HepG2 (cell line): Measurements from ENCODE around the gene ZNF764. TPM values are rescaled to one million over a fixed set of nuclear protein-coding genes. Genes with fewer than 3 reads are reported as not detected.

Source experiments
- ARNT ChIP-seq: fragments of 450-650 bp; IDR thresholded peaks from 2 replicates; pipeline ENCODE4 v1.6.1; 2017
- CENPX ChIP-seq: sonication (generic); formaldehyde crosslinking; IDR thresholded peaks from 2 replicates; pipeline ENCODE4 v1.9.0; 2021; ENCODE audit warnings: mild to moderate bottlenecking, missing genetic modification reagents, moderate library complexity
- ETV5 ChIP-seq: IDR thresholded peaks from 2 replicates; pipeline ENCODE4 v1.6.1; 2018; ENCODE audit warnings: missing biosample characterization, missing genetic modification reagents, inconsistent platforms, borderline replicate concordance
- GTF3A ChIP-seq: sonication (generic); formaldehyde crosslinking; conservative IDR thresholded peaks from 2 replicates; pipeline ENCODE4 v1.4.0; 2020; ENCODE audit warnings: mild to moderate bottlenecking, missing genetic modification reagents
- MEIS2 ChIP-seq: sonication (generic); formaldehyde crosslinking; IDR thresholded peaks from 2 replicates; pipeline ENCODE4 v1.9.0; 2021; ENCODE audit warnings: mild to moderate bottlenecking, missing genetic modification reagents
- NFKB2 ChIP-seq: sonication (generic); formaldehyde crosslinking; IDR thresholded peaks from 2 replicates; pipeline ENCODE4 v1.4.0; 2020; ENCODE audit warnings: missing genetic modification reagents, borderline replicate concordance
- RFXANK ChIP-seq: IDR thresholded peaks from 2 replicates; pipeline ENCODE4 v1.6.1; 2016
- RORA ChIP-seq: sonication (generic); formaldehyde crosslinking; IDR thresholded peaks from 2 replicates; pipeline ENCODE4 v1.5.0; 2020; ENCODE audit warnings: mild to moderate bottlenecking, missing genetic modification reagents, moderate library complexity
- TAF1 ChIP-seq: sonication (generic); formaldehyde crosslinking; IDR thresholded peaks from 2 replicates; pipeline ENCODE4 v1.4.0; 2020; ENCODE audit warnings: missing genetic modification reagents
- TBX3 ChIP-seq: fragments of 450-650 bp; IDR thresholded peaks from 2 replicates; pipeline ENCODE4 v1.6.1; 2017; ENCODE audit warnings: antibody characterized with exemption, mild to moderate bottlenecking, inconsistent platforms, borderline replicate concordance
- WIZ ChIP-seq: sonication (generic); formaldehyde crosslinking; IDR thresholded peaks from 2 replicates; pipeline ENCODE4 v1.5.1; 2020; ENCODE audit warnings: mild to moderate bottlenecking, missing genetic modification reagents
- ZNF335 ChIP-seq: sonication (generic); formaldehyde crosslinking; IDR thresholded peaks from 2 replicates; pipeline ENCODE4 v1.4.0; 2020; ENCODE audit warnings: missing genetic modification reagents
- ZNF720 ChIP-seq: sonication (generic); formaldehyde crosslinking; IDR thresholded peaks from 2 replicates; pipeline ENCODE4 v1.4.0; 2020; ENCODE audit warnings: missing genetic modification reagents
- polyA plus RNA-seq, 8 experiments: library from polyadenylated mRNA; depleted of rRNA in 3 of 8; stranded (reverse) in 7 of 8; unstranded in 1 of 8; fragments of >200 nt; fragmentation: Illumina TruSeq in 4 of 8; extraction: Trizol in 4 of 8; gene quantifications; 2 replicates each; pipeline versions ENCODE4 v1.2.1 to v1.2.3, GENCODE V29; 2011 to 2016; ENCODE audit warnings: low read depth in 4 of 8, missing spikeins in 1 of 8, mixed read lengths in 1 of 8; ENCODE audit not compliant: insufficient read depth in 1 of 8
- total RNA-seq, 5 experiments: library from RNA; depleted of rRNA; stranded (reverse); fragments of >200 nt; fragmentation: Illumina TruSeq; extraction: Trizol; gene quantifications; 2 replicates each; pipeline ENCODE4 v1.2.3, GENCODE V29; 2016; ENCODE audit warnings: low read depth in 1 of 5
- TF ChIP-seq, protein P1 (sequence below): sonication (generic); formaldehyde crosslinking; IDR thresholded peaks from 2 replicates; pipeline ENCODE4 v1.4.0; 2020; ENCODE audit warnings: missing genetic modification reagents
- TF ChIP-seq, protein P2 (sequence below): sonication (generic); formaldehyde crosslinking; conservative IDR thresholded peaks from 2 replicates; pipeline ENCODE4 v1.4.0; 2020; ENCODE audit warnings: missing genetic modification reagents
- TF ChIP-seq, protein P3 (sequence below): sonication (generic); formaldehyde crosslinking; IDR thresholded peaks from 2 replicates; pipeline ENCODE4 v1.5.0; 2020; ENCODE audit warnings: mild to moderate bottlenecking, missing genetic modification reagents, borderline replicate concordance
- TF ChIP-seq, protein P4 (sequence below): sonication (generic); formaldehyde crosslinking; IDR thresholded peaks from 2 replicates; pipeline ENCODE4 v1.8.0; 2022; ENCODE audit warnings: mild to moderate bottlenecking, missing genetic modification reagents

Gene ZNF764
- total and polyA plus RNA-seq, 2 of the 13 experiments (the other 11 are each of a cell fraction or from before 2014, with no cell fraction given), result 4.1 to 9.1 TPM

DNA sequence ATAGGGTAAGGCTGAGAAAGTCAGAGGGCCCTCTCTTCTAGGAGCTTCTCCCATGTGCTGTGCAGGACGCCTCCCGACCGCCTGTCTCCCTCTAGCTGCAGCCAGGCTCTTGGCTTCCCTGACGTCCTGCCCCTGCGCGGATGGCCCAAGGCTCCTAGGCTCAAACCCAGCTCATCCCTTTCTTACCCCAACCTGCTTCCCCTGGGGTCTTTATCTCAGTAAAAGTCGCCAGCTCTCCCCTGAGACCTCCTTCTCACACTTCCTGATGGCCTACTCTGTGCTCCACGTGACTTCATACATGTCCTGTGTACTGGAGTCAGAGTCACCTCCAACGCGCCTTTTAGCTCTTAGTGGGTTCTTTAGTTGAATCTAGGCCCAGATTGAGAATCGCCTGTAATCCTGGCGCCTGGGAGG is 22.4 kb downstream of the ZNF764 start (continued):
- TF ChIP-seq, protein P1, sequence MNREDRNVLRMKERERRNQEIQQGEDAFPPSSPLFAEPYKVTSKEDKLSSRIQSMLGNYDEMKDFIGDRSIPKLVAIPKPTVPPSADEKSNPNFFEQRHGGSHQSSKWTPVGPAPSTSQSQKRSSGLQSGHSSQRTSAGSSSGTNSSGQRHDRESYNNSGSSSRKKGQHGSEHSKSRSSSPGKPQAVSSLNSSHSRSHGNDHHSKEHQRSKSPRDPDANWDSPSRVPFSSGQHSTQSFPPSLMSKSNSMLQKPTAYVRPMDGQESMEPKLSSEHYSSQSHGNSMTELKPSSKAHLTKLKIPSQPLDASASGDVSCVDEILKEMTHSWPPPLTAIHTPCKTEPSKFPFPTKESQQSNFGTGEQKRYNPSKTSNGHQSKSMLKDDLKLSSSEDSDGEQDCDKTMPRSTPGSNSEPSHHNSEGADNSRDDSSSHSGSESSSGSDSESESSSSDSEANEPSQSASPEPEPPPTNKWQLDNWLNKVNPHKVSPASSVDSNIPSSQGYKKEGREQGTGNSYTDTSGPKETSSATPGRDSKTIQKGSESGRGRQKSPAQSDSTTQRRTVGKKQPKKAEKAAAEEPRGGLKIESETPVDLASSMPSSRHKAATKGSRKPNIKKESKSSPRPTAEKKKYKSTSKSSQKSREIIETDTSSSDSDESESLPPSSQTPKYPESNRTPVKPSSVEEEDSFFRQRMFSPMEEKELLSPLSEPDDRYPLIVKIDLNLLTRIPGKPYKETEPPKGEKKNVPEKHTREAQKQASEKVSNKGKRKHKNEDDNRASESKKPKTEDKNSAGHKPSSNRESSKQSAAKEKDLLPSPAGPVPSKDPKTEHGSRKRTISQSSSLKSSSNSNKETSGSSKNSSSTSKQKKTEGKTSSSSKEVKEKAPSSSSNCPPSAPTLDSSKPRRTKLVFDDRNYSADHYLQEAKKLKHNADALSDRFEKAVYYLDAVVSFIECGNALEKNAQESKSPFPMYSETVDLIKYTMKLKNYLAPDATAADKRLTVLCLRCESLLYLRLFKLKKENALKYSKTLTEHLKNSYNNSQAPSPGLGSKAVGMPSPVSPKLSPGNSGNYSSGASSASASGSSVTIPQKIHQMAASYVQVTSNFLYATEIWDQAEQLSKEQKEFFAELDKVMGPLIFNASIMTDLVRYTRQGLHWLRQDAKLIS (CRISPR knock-in tag), result no peak; the same call in 1 of the 2 replicates
- peak; percentile 94 for TF ChIP-seq NFKB2 (CRISPR knock-in tag)
- TF ChIP-seq CENPX, result no peak
- no peak for TF ChIP-seq GTF3A (CRISPR knock-in tag)
- no peak for TF ChIP-seq RFXANK (CRISPR knock-in tag)
- peak; percentile 79; the same call in 1 of the 2 replicates for TF ChIP-seq WIZ (CRISPR knock-in tag)
- TF ChIP-seq ETV5 (CRISPR knock-in tag), result peak; percentile 39; the same call in 1 of the 2 replicates
- TF ChIP-seq, protein P2, sequence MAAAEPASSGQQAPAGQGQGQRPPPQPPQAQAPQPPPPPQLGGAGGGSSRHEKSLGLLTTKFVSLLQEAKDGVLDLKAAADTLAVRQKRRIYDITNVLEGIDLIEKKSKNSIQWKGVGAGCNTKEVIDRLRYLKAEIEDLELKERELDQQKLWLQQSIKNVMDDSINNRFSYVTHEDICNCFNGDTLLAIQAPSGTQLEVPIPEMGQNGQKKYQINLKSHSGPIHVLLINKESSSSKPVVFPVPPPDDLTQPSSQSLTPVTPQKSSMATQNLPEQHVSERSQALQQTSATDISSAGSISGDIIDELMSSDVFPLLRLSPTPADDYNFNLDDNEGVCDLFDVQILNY (CRISPR knock-in tag), result no peak
- TF ChIP-seq ZNF335 (CRISPR knock-in tag), result no peak
- TF ChIP-seq MEIS2 (CRISPR knock-in tag), result peak; percentile 42; the same call in 1 of the 2 replicates
- TF ChIP-seq, protein P3, sequence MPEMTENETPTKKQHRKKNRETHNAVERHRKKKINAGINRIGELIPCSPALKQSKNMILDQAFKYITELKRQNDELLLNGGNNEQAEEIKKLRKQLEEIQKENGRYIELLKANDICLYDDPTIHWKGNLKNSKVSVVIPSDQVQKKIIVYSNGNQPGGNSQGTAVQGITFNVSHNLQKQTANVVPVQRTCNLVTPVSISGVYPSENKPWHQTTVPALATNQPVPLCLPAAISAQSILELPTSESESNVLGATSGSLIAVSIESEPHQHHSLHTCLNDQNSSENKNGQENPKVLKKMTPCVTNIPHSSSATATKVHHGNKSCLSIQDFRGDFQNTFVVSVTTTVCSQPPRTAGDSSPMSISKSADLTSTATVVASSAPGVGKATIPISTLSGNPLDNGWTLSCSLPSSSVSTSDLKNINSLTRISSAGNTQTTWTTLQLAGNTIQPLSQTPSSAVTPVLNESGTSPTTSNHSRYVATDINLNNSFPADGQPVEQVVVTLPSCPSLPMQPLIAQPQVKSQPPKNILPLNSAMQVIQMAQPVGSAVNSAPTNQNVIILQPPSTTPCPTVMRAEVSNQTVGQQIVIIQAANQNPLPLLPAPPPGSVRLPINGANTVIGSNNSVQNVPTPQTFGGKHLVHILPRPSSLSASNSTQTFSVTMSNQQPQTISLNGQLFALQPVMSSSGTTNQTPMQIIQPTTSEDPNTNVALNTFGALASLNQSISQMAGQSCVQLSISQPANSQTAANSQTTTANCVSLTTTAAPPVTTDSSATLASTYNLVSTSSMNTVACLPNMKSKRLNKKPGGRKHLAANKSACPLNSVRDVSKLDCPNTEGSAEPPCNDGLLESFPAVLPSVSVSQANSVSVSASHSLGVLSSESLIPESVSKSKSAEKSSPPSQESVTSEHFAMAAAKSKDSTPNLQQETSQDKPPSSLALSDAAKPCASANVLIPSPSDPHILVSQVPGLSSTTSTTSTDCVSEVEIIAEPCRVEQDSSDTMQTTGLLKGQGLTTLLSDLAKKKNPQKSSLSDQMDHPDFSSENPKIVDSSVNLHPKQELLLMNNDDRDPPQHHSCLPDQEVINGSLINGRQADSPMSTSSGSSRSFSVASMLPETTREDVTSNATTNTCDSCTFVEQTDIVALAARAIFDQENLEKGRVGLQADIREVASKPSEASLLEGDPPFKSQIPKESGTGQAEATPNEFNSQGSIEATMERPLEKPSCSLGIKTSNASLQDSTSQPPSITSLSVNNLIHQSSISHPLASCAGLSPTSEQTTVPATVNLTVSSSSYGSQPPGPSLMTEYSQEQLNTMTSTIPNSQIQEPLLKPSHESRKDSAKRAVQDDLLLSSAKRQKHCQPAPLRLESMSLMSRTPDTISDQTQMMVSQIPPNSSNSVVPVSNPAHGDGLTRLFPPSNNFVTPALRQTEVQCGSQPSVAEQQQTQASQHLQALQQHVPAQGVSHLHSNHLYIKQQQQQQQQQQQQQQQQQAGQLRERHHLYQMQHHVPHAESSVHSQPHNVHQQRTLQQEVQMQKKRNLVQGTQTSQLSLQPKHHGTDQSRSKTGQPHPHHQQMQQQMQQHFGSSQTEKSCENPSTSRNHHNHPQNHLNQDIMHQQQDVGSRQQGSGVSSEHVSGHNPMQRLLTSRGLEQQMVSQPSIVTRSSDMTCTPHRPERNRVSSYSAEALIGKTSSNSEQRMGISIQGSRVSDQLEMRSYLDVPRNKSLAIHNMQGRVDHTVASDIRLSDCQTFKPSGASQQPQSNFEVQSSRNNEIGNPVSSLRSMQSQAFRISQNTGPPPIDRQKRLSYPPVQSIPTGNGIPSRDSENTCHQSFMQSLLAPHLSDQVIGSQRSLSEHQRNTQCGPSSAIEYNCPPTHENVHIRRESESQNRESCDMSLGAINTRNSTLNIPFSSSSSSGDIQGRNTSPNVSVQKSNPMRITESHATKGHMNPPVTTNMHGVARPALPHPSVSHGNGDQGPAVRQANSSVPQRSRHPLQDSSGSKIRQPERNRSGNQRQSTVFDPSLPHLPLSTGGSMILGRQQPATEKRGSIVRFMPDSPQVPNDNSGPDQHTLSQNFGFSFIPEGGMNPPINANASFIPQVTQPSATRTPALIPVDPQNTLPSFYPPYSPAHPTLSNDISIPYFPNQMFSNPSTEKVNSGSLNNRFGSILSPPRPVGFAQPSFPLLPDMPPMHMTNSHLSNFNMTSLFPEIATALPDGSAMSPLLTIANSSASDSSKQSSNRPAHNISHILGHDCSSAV, result no peak
- no peak; the same call in 1 of the 2 replicates for TF ChIP-seq TAF1 (CRISPR knock-in tag)
- TF ChIP-seq RORA (CRISPR knock-in tag), result no peak
- TF ChIP-seq, protein P4, sequence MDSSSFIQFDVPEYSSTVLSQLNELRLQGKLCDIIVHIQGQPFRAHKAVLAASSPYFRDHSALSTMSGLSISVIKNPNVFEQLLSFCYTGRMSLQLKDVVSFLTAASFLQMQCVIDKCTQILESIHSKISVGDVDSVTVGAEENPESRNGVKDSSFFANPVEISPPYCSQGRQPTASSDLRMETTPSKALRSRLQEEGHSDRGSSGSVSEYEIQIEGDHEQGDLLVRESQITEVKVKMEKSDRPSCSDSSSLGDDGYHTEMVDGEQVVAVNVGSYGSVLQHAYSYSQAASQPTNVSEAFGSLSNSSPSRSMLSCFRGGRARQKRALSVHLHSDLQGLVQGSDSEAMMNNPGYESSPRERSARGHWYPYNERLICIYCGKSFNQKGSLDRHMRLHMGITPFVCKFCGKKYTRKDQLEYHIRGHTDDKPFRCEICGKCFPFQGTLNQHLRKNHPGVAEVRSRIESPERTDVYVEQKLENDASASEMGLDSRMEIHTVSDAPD (CRISPR knock-in tag), result no peak
- no peak for TF ChIP-seq TBX3
- no peak for TF ChIP-seq ZNF720 (CRISPR knock-in tag)
- no peak for TF ChIP-seq ARNT
